Stimulated activated CD8-positive, alpha-beta memory T cell treated with anti-CD3 and anti-CD28 coated beads, Interleukin-2, amount 100 ng/mL, for 1 hour (primary cell): ENCODE results near the gene DNM1.
A peak's percentile ranks its signal among the peaks of the same experiment; 100 is the strongest.

Experiments
- DNase-seq, 2 donors: peaks; one replicate each; pipeline ENCODE4 v3.0.0-alpha.2; 2020; ENCODE audit warnings: low read depth in 2 of 2

Gene DNM1

GRCh38 chr9:128203024-128203706 is at the start of gene DNM1:
TSS of gene DNM1 (plus strand) at chr9:128203379. CDS start at chr9:128203471, 92 bp downstream.
- DNase-seq: peak; percentile 39 to 46

- DNase-seq: no peak
These were observed 49.1 kb upstream of the DNM1 start for GRCh38 chr9:128153947-128154695.

DNA sequence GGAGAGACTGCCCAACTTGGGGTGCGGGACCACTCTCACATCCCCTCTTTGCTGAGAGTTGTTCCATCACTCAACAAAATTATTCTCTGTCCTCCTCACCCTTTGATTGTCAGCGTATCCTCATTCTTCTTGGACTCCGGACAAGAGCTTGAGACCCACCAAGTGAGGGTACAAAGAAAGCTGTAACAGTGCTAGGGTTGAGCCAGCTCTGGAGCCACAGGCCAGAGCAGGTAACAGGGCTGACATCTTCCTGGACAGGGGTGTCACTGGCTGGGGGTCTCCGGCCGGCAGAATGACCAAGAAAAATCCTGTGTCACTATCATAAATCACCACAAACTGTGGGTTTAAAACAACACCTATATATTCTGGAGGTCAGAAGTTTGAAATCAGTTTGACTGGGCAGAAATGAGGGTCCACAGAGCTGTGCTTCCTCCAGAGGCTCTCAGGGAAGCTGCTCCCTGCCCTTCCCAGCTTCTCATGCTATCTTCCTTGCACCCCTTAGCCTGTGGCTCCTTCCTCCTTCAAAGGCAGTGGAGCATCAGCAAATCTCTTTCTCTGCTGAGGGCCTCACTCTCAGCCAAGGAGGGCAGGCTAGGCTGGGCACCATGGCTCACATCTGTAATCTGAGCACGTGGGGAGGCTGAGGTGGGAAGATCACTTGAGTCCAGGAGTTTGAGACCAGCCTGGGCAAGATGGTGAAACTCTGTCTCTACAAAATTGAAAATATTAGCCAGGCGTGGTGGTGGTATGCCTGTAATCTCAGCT is 47.3 kb upstream of the DNM1 start:
- DNase-seq: no peak

GRCh38 chr9:128159522-128159783 is 43.7 kb upstream of the DNM1 start:
- DNase-seq: peak; percentile 12 to 15

DNA sequence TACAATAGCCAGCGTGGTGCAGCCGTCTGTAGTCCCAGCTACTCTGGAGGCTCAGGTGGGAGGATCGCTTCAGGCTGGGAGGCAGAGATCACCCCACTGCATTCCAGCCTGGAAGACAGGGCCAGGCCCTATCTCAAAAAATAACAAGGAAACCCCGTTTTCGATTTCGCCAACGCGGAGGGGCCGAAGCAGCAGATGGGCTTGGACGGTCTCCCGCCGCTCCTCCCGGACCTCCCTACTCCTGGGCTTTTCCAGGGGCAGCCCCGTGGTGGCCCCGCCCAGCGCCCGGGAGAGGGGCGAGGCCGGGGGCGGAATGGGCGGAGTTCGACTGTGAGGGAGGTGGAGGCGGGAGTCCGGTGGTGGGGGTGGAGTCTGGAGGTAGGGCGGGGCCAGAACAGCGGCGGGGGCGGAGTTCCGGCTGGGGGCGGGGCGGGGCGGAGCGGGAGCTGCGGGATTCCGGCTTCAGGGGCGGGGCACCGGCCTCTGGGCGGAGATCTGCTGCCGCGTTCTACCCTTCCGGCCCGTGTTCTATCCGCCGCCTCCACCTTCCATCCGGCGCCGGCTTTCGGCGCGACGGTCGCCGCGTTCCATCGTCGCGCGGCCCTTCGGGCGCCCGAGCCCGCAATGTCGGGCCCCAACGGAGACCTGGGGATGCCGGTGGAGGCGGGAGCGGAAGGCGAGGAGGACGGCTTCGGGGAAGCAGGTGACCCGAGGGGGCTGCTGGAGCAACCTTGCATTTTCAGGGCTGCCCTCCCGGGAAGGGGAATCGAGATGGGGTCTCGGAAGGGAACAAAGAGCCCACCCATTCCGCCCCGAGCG is 43.2 kb upstream of the DNM1 start, which contains the start of gene BBLN:
BBLN (plus strand) TSS at position 482 of the 819 bp plus-strand sequence; CDS start at position 625, 143 bp downstream.
- peak; percentile 88 to 92 for DNase-seq

DNA sequence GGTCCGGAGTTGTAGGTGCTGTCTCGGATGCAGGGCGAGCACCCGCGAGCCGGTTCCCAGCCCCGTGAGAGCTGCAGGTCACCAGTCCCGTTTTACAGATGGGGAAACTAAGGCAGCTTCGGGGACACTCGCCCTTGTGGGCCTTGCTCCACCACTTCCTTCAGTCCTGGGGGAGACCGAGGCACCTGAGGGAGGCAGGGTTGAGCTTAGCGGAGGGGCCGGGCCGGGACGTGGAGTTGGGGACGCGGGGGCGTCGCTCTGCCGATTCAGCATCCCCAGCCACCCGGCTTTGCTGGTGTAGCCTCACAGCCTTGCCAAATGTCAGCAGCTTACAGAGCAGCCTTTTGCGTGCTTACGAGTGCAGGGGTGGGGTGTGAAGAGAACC is 42.6 kb upstream of the DNM1 start:
- peak; percentile 9 to 14 for DNase-seq

- DNase-seq: no peak
These were observed 41.8 kb upstream of the DNM1 start for GRCh38 chr9:128161215-128161902.

GRCh38 chr9:128162215-128163026 is 40.8 kb upstream of the DNM1 start:
- DNase-seq: no peak

- no peak for DNase-seq
These were observed 40.1 kb upstream of the DNM1 start for GRCh38 chr9:128163027-128163515.

- no peak for DNase-seq
These were observed 39.5 kb upstream of the DNM1 start for GRCh38 chr9:128163523-128164306.

- DNase-seq: no peak
These were observed 38.8 kb upstream of the DNM1 start for GRCh38 chr9:128164307-128164885.

DNA sequence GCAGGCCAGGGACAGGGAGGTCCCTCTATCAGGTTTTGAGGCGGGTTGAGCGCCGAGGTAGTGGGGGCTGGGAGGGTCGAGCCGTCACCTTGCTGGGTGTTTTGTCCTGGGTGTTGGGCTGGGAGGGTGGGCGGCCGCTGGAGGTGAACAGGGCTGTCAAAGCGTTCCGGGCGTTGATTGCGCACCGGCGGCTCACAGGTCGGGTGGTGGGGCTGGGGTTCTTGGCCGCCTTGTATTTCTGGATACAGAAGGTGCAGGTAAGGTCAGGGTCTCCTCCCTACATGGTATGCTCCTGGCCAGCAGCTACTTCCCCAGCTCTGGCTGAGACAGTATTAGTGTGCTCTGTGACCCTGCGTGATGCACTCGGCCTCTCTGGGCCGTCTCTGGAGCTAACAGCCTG is 37.0 kb upstream of the DNM1 start:
- no peak for DNase-seq

GRCh38 chr9:128167209-128167608 is 36.0 kb upstream of the DNM1 start:
- no peak for DNase-seq

DNA sequence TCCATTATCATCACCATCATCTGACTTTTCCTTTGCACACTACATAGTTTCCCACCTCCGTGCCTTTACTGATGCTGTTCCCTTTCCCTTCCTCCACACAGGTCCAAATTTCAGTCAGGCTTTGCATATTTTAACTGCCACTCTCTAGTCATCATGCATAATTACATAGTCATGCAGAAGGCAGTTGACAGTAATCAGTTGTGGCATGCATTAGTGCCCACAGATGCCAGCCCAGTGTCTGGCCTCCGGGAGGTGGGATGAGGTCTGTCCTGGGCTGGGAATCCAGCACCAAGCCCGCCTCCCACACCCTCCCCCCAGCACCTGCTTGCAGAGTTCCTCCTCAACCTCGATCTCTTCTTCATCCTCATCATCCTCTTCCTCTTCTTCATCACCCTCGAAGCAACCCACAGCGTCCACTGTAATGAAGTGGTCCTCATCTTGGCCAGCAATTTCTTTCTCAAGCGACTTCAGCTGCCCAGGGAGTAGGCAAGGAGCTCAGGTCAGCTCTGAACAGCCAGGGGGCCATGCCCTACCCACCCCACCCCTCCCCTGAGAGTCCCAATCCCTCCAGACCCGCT is 34.4 kb upstream of the DNM1 start:
- no peak for DNase-seq

DNA sequence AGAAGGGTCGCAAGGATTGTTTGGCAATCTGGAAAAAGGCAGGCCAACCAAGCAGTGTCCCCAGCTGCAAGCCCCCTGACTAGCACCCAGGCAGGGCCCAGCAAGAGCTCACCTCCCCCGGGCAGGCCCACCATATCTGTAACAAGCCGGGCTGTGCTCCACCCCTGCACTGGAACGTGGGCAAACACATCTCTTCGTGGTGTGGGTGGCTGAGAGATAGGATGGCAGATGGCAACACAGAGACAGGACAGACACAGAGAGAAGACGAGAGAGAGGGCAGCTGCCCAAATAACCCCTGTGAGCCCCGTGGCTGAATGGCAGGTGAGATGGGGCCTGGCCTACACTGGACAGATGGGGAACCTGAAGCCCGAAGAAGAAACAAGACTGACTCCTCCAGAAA is 33.7 kb upstream of the DNM1 start:
- DNase-seq: no peak

GRCh38 chr9:128169925-128170324 is 33.3 kb upstream of the DNM1 start:
- no peak for DNase-seq

GRCh38 chr9:128174062-128174461 is 29.1 kb upstream of the DNM1 start:
- DNase-seq: no peak

GRCh38 chr9:128175102-128175563 is 28.0 kb upstream of the DNM1 start:
- DNase-seq: no peak

- no peak for DNase-seq
These were observed 27.5 kb upstream of the DNM1 start for GRCh38 chr9:128175726-128176125.
